GM12878 (cell line): ENCODE data around the gene CAMK2B. TPM values are rescaled to one million over a fixed set of nuclear protein-coding genes. Genes with fewer than 3 reads are reported as not detected.

Experiments
- ATAC-seq: fragments of 200-7000 bp; cut with Tn5 transposase; 3 replicates; pipeline ENCODE4 v1.9.1; 2020; ENCODE audit warnings: mild to moderate bottlenecking, moderate library complexity
- BruUV-seq: library from RNA; stranded (reverse); fragments of 400-500 nt; replicated peaks from 2 replicates; lab custom pipeline; 2021; lab: Mats Ljungman, UMichigan
- CTCF ChIA-PET: fragments of 300-600 bp; sonication (Branson Sonifier 250); formaldehyde crosslinking; extraction: SDS; loops from one replicate; lab custom pipeline; 2021; ENCODE audit warnings: inconsistent platforms; lab: Yijun Ruan, JAX
- POLR2A ChIA-PET: fragments of 350-600 bp; formaldehyde crosslinking; extraction: SDS; loops from one replicate; lab custom pipeline; 2021; ENCODE audit warnings: inconsistent platforms; lab: Charles Lee
- RAD21 ChIA-PET: fragments of 300-600 bp; sonication (Branson Sonifier 250); formaldehyde crosslinking; loops from one replicate; lab custom pipeline; 2023; ENCODE audit warnings: antibody characterized with exemption; ENCODE audit not compliant: unreplicated experiment; lab: Charles Lee
- SMC1A ChIA-PET: fragments of 300-600 bp; sonication (Branson Sonifier 250); formaldehyde crosslinking; loops from one replicate; lab custom pipeline; 2023; ENCODE audit not compliant: unreplicated experiment, uncharacterized antibody; lab: Charles Lee
- DNase-seq: peaks from one replicate; pipeline ENCODE4 v3.0.0-alpha.2; 2011; ENCODE audit warnings: low read depth, low spot score
- FAIRE-seq: peaks from 3 replicates; lab custom pipeline; 2011; peaks lifted over from hg19 to GRCh38; lab: Jason Lieb, UNC
- H2AFZ ChIP-seq: 2 replicates; pipeline ENCODE4 v1.6.0; 2011; ENCODE audit warnings: low read depth, low read length, control low read depth; ENCODE audit not compliant: control insufficient read depth
- H3K27ac ChIP-seq: 2 replicates; pipeline ENCODE4 v1.5.1; 2011; ENCODE audit warnings: control low read depth; ENCODE audit not compliant: control insufficient read depth, insufficient read depth
- H3K27me3 ChIP-seq, 2 experiments: replicated peaks in 1 of 2; 2 replicates each; pipeline versions ENCODE4 v1.6.0 to v1.6.1; 2011; ENCODE audit warnings: low read length in 1 of 2; ENCODE audit not compliant: control insufficient read depth in 2 of 2, insufficient read depth in 2 of 2
- H3K36me3 ChIP-seq, 2 experiments: 2 replicates each; pipeline ENCODE4 v1.5.1; 2011; ENCODE audit warnings: low read length in 1 of 2; ENCODE audit not compliant: control insufficient read depth in 2 of 2, insufficient read depth in 2 of 2
- H3K4me1 ChIP-seq: 2 replicates; pipeline ENCODE4 v1.6.1; 2011; ENCODE audit warnings: mild to moderate bottlenecking, low read length, moderate library complexity, mixed read lengths; ENCODE audit not compliant: control insufficient read depth, insufficient read depth
- H3K4me2 ChIP-seq: 2 replicates; pipeline ENCODE4 v1.6.0; 2011; ENCODE audit warnings: control low read depth; ENCODE audit not compliant: control insufficient read depth, insufficient read depth
- H3K4me3 ChIP-seq: fragments of 200-600 bp; sonication (generic); 2 replicates; pipeline ENCODE4 v1.5.1; 2016
- H3K79me2 ChIP-seq: 2 replicates; pipeline ENCODE4 v1.6.0; 2011; ENCODE audit warnings: low read length; ENCODE audit not compliant: control insufficient read depth, insufficient read depth
- H3K9ac ChIP-seq: 2 replicates; pipeline ENCODE4 v1.8.0; 2011; ENCODE audit warnings: low read length, control low read depth, mixed read lengths; ENCODE audit not compliant: control insufficient read depth, insufficient read depth
- H3K9me3 ChIP-seq: replicated peaks from 3 replicates; pipeline ENCODE4 v1.5.1; 2011; ENCODE audit warnings: mild to moderate bottlenecking, low read length; ENCODE audit not compliant: control insufficient read depth, insufficient read depth
- H4K20me1 ChIP-seq: 2 replicates; pipeline ENCODE4 v1.6.0; 2011; ENCODE audit not compliant: control insufficient read depth, insufficient read depth
- BMI1 ChIP-seq: fragments of 450-650 bp; IDR thresholded peaks from 2 replicates; pipeline ENCODE4 v1.6.1; 2016; ENCODE audit warnings: mild to moderate bottlenecking, moderate library complexity, borderline replicate concordance
- CEBPB ChIP-seq, 2 experiments: fragments of 150-350 bp in 1 of 2; IDR thresholded peaks; 2 replicates each; pipeline ENCODE4 v1.6.1; 2012 to 2014; ENCODE audit warnings: low read depth in 2 of 2, low read length in 2 of 2, borderline replicate concordance in 1 of 2, inconsistent platforms in 1 of 2
- KAT2A ChIP-seq: conservative IDR thresholded peaks from 2 replicates; pipeline ENCODE4 v1.6.1; 2011; ENCODE audit warnings: low read depth, low read length; ENCODE audit not compliant: control insufficient read depth
- NFYA ChIP-seq: IDR thresholded peaks from 2 replicates; pipeline ENCODE4 v1.6.1; 2011; ENCODE audit warnings: low read depth, mild to moderate bottlenecking, low read length, improper control_type of control experiment, borderline replicate concordance
- NR2C2 ChIP-seq: IDR thresholded peaks from 2 replicates; pipeline ENCODE4 v1.6.1; 2011; ENCODE audit warnings: borderline replicate concordance, low read depth; ENCODE audit not compliant: control insufficient read depth, insufficient read length
- POLR2A ChIP-seq: IDR thresholded peaks from 2 replicates; pipeline ENCODE4 v1.6.1; 2011; ENCODE audit warnings: low read depth, mild to moderate bottlenecking, low read length
- RBBP5 ChIP-seq: fragments of 200-600 bp; sonication (generic); conservative IDR thresholded peaks from 2 replicates; pipeline ENCODE4 v1.6.1; 2016
- TAF1 ChIP-seq: IDR thresholded peaks from 2 replicates; pipeline ENCODE4 v1.6.1; 2011; ENCODE audit warnings: mild to moderate bottlenecking, low read depth, low read length, borderline replicate concordance
- ZNF217 ChIP-seq: fragments of 450-650 bp; IDR thresholded peaks from 2 replicates; pipeline ENCODE4 v1.6.1; 2017; ENCODE audit warnings: antibody characterized with exemption, mild to moderate bottlenecking
- ZNF274 ChIP-seq: IDR thresholded peaks from one replicate; pipeline ENCODE4 v1.8.0; 2011; ENCODE audit not compliant: insufficient read length, insufficient read depth
- ZZZ3 ChIP-seq: IDR thresholded peaks from 2 replicates; pipeline ENCODE4 v1.6.1; 2011; ENCODE audit warnings: low read depth; ENCODE audit not compliant: control insufficient read depth, insufficient read length
- WGBS: methylation state at CpG from one replicate; pipeline ENCODE4 v1.1.6; 2016; ENCODE audit warnings: low lambda C conversion rate; ENCODE audit not compliant: insufficient replicate concordance, insufficient coverage; ENCODE audit errors: missing lambda C conversion rate; 5-methylcytosine and 5-hydroxymethylcytosine counted together
- in situ Hi-C: fragments of 300-500 bp; cut with MboI; formaldehyde crosslinking; loops from 9 replicates; pipeline ENCODE4 v1.14.3; 2018; ENCODE audit warnings: mixed read lengths
- intact Hi-C: fragments of 100-400 bp; cut with micrococcal nuclease; formaldehyde crosslinking; loops from one replicate; pipeline ENCODE4 v1.14.2; 2022; ENCODE audit not compliant: unreplicated experiment
- polyA plus RNA-seq, 11 experiments: library from polyadenylated mRNA; depleted of rRNA in 4 of 11; unstranded in 6 of 11; stranded (reverse) in 5 of 11; fragments of >200 nt; fragmentation: Nextera tagmentation in 4 of 11; fragmentation: Illumina TruSeq in 1 of 11; extraction: Ambion mirVana in 4 of 11; extraction: Trizol in 1 of 11; gene quantifications; 1 replicate in 1 of 11; 2 replicates in 10 of 11; pipeline versions ENCODE4 v1.2.1 to v1.2.3, GENCODE V29; 2011 to 2016; ENCODE audit warnings: inconsistent platforms in 2 of 11, missing spikeins in 2 of 11, low read depth in 1 of 11
- total RNA-seq, 4 experiments: library from RNA; depleted of rRNA in 3 of 4; stranded (reverse); fragments of >200 nt in 3 of 4; fragmentation: Illumina TruSeq in 1 of 4; extraction: Trizol in 1 of 4; gene quantifications; 2 replicates each; pipeline versions ENCODE4 v1.2.1 to v1.2.3, GENCODE V29; 2013 to 2021
- TF ChIP-seq, protein P1 (sequence below): IDR thresholded peaks from 2 replicates; pipeline ENCODE4 v1.6.1; 2011; ENCODE audit warnings: low read depth, low read length, improper control_type of control experiment, borderline replicate concordance
- TF ChIP-seq, protein P2 (sequence below), 3 experiments: IDR thresholded peaks in 2 of 3; conservative IDR thresholded peaks in 1 of 3; 2 replicates each; pipeline ENCODE4 v1.5.1; 2011; ENCODE audit warnings: low read depth in 3 of 3, low read length in 3 of 3, mild to moderate bottlenecking in 3 of 3, control low read depth in 2 of 3, moderate library complexity in 2 of 3, inconsistent platforms in 1 of 3, mixed read lengths in 1 of 3; ENCODE audit not compliant: control insufficient read depth in 2 of 3, insufficient read depth in 1 of 3; ENCODE audit errors: extremely low read depth in 1 of 3
- TF ChIP-seq, protein P3 (sequence below): fragments of 450-650 bp; conservative IDR thresholded peaks from 2 replicates; pipeline ENCODE4 v1.6.1; 2017; ENCODE audit warnings: mild to moderate bottlenecking, moderate library complexity
- TF ChIP-seq, protein P4 (sequence below): IDR thresholded peaks from 2 replicates; pipeline ENCODE4 v1.6.1; 2011; ENCODE audit warnings: borderline replicate concordance, low read depth, mild to moderate bottlenecking, moderate library complexity, low read length; ENCODE audit not compliant: insufficient read depth, poor library complexity, severe bottlenecking

Gene CAMK2B
- total and polyA plus RNA-seq, 10 of the 15 experiments (the other 5 are each of a cell fraction or from before 2014, with no cell fraction given) = 0.06 to 0.23 (median 0.11) TPM; not detected in 5

DNA sequence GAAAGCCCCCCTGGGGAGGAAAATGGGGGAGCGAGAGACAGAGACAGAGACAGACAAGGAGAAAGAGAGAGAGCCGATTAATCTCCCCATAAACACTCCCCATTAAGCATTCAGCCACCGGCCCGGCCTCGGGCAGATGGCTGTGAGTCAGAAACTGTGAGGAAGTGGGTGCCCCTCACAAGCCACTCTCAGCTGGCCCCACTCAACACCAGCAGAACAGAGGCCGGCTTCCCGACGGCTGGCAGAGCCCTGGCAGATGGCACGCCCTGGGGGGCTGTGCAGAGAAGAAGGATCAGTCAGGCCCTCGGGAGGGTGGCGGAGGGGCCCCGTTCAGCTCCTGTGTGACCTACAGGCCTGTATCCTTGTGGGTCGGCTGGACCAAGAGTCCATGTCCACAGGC lies 41.2 kb downstream of the CAMK2B start:
- H2AFZ ChIP-seq = no peak overlapping the region
- no peak overlapping the region for H3K9ac ChIP-seq
- H3K27me3 ChIP-seq = no peaks in the 10 kb centered on the region; a peak in 1 of 4 replicates
- H3K79me2 ChIP-seq = no peaks in the 10 kb centered on the region
- ChIA-PET RAD21 (no interaction called here), CTCF (no interaction called here)
- in situ Hi-C loops (no loop called here), intact Hi-C loops (no loop called here)
- H3K36me3 ChIP-seq = no peaks in the 10 kb centered on the region
- no peak for DNase-seq
- no peak for ATAC-seq
- H3K4me1 ChIP-seq = no peaks in the 10 kb centered on the region
- no peak overlapping the region for H3K4me3 ChIP-seq
- FAIRE-seq = no peak
- TF ChIP-seq CEBPB (IDR thresholded peaks at IDR 0.05; ENCODE audit: borderline replicate concordance in 1 of 2, low read depth in 2 of 2, low read length in 2 of 2) (no peak), POLR2A (no peak), NFYA (no peak), NR2C2 (no peak), RBBP5 (no peak), TAF1 (no peak), ZZZ3 (no peak), KAT2A (no peak), ZNF217 (no peak), BMI1 (no peak), ZNF274 (no peak)
- TF ChIP-seq, protein P1, sequence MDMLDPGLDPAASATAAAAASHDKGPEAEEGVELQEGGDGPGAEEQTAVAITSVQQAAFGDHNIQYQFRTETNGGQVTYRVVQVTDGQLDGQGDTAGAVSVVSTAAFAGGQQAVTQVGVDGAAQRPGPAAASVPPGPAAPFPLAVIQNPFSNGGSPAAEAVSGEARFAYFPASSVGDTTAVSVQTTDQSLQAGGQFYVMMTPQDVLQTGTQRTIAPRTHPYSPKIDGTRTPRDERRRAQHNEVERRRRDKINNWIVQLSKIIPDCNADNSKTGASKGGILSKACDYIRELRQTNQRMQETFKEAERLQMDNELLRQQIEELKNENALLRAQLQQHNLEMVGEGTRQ = no peak
- TF ChIP-seq, protein P2, sequence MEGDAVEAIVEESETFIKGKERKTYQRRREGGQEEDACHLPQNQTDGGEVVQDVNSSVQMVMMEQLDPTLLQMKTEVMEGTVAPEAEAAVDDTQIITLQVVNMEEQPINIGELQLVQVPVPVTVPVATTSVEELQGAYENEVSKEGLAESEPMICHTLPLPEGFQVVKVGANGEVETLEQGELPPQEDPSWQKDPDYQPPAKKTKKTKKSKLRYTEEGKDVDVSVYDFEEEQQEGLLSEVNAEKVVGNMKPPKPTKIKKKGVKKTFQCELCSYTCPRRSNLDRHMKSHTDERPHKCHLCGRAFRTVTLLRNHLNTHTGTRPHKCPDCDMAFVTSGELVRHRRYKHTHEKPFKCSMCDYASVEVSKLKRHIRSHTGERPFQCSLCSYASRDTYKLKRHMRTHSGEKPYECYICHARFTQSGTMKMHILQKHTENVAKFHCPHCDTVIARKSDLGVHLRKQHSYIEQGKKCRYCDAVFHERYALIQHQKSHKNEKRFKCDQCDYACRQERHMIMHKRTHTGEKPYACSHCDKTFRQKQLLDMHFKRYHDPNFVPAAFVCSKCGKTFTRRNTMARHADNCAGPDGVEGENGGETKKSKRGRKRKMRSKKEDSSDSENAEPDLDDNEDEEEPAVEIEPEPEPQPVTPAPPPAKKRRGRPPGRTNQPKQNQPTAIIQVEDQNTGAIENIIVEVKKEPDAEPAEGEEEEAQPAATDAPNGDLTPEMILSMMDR (IDR thresholded peaks at IDR 0.05 in 2 of 3, conservative IDR thresholded peaks at IDR 0.05 in 1 of 3; ENCODE audit: control insufficient read depth in 2 of 3, extremely low read depth in 1 of 3, insufficient read depth in 1 of 3, low read depth in 3 of 3, low read length in 3 of 3) = no peak
- TF ChIP-seq, protein P3, sequence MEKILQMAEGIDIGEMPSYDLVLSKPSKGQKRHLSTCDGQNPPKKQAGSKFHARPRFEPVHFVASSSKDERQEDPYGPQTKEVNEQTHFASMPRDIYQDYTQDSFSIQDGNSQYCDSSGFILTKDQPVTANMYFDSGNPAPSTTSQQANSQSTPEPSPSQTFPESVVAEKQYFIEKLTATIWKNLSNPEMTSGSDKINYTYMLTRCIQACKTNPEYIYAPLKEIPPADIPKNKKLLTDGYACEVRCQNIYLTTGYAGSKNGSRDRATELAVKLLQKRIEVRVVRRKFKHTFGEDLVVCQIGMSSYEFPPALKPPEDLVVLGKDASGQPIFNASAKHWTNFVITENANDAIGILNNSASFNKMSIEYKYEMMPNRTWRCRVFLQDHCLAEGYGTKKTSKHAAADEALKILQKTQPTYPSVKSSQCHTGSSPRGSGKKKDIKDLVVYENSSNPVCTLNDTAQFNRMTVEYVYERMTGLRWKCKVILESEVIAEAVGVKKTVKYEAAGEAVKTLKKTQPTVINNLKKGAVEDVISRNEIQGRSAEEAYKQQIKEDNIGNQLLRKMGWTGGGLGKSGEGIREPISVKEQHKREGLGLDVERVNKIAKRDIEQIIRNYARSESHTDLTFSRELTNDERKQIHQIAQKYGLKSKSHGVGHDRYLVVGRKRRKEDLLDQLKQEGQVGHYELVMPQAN = no peak
- TF ChIP-seq, protein P4, sequence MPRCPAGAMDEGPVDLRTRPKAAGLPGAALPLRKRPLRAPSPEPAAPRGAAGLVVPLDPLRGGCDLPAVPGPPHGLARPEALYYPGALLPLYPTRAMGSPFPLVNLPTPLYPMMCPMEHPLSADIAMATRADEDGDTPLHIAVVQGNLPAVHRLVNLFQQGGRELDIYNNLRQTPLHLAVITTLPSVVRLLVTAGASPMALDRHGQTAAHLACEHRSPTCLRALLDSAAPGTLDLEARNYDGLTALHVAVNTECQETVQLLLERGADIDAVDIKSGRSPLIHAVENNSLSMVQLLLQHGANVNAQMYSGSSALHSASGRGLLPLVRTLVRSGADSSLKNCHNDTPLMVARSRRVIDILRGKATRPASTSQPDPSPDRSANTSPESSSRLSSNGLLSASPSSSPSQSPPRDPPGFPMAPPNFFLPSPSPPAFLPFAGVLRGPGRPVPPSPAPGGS = no peak
- TF ChIP-seq, all 136 proteins: peak for 0
- Histone ChIP-seq H3K27ac (no peak overlapping the region), H3K9me3 (no peaks in the 10 kb centered on the region), H4K20me1 (no peaks in the 10 kb centered on the region), H3K4me2 (no peak overlapping the region)
- ChIA-PET SMC1A (no interaction called here), POLR2A (no interaction called here)
- 25% methylated on average over 13 of the region's 13 CpGs for WGBS
- no TSS peak for BruUV-seq
